ENCODE results near the gene NRL.
A peak's percentile ranks its signal among the peaks of the same experiment; 100 is the strongest.

NRL gene

DNA sequence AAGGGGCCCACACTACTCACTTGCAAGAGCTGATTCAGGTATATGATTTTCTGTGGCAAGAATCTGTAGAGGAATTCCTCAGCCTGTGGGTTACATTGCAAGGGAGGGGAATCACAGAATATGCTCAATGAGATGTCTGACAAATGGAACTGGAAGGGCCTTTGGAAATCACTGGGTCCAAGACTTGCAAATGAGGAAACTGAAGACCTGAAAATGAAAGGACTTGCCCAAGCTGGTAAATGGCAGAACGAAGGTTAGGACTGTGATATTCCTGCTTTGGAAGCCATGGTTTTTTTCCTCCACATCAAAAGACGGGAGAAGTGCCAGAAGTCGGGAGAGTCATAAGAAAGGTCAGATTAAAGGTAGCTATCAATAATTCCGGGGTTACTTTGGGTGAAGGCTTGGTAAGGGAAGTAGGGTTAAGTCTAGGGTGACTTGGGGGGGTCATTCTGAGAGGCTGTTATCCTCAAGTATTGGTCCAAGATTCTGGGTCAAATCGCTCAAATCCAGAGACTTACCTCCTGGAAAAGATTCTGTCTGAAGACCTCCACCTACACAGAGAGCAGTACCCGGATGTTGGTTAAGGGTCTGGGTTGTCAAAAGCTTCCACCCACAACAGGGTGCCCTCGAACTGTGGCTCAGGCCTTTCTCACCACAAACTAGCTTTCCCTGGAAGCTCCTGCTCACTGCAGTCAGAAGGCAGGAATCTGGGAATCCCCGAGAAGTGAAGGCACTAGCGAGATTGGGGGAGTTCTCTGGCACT, 31.1 kb upstream of the NRL start:
- peaks cover 13 to 41% (median 36%) of the 10 kb centered on the region in 5 donors for H3K4me1 ChIP-seq (ENCODE audit: control insufficient read depth in 5 of 5, insufficient read depth in 5 of 5, low read length in 5 of 5)
- peaks cover 2 to 39% (median 22%) of the 10 kb centered on the region in 5 donors for H3K36me3 ChIP-seq (ENCODE audit: control insufficient read depth in 5 of 5, insufficient read depth in 5 of 5, low read length in 5 of 5)
- H3K27ac ChIP-seq (ENCODE audit: low read depth, low read length), result peak overlapping the region; percentile 98
- peak overlapping the region; percentile 79 to 96 (median 93) for H3K4me3 ChIP-seq (ENCODE audit: low read depth in 1 of 5, low read length in 5 of 5)
- H3K9ac ChIP-seq (ENCODE audit: low read length in 5 of 5), result peak overlapping the region; percentile 87 to 95 (median 92)
- H3K27me3 ChIP-seq (ENCODE audit: control insufficient read depth in 5 of 5, insufficient read depth in 4 of 5, low read length in 5 of 5), result no peaks in the 10 kb centered on the region
- H3K9me3 ChIP-seq (ENCODE audit: control insufficient read depth in 5 of 5, low read length in 5 of 5), result no peaks in the 10 kb centered on the region

GRCh38 chr14:24145219-24145618, 30.5 kb upstream of the NRL start:
- no peaks in the 10 kb centered on the region for H3K27me3 ChIP-seq (ENCODE audit: control insufficient read depth in 5 of 5, insufficient read depth in 4 of 5, low read length in 5 of 5)
- peaks cover 2 to 32% (median 15%) of the 10 kb centered on the region in 5 donors for H3K36me3 ChIP-seq (ENCODE audit: control insufficient read depth in 5 of 5, insufficient read depth in 5 of 5, low read length in 5 of 5)
- no peaks in the 10 kb centered on the region for H3K9me3 ChIP-seq (ENCODE audit: control insufficient read depth in 5 of 5, low read length in 5 of 5)
- H3K4me3 ChIP-seq (ENCODE audit: low read depth in 1 of 5, low read length in 5 of 5), result peak overlapping the region in 1 of 5 donors; percentile 25
- H3K27ac ChIP-seq (ENCODE audit: low read depth, low read length), result peak overlapping the region; percentile 98
- H3K4me1 ChIP-seq (ENCODE audit: control insufficient read depth in 5 of 5, insufficient read depth in 5 of 5, low read length in 5 of 5), result peaks cover 13 to 46% (median 42%) of the 10 kb centered on the region in 5 donors
- H3K9ac ChIP-seq (ENCODE audit: low read length in 5 of 5), result peak overlapping the region in 1 of 5 donors; percentile 87

DNA sequence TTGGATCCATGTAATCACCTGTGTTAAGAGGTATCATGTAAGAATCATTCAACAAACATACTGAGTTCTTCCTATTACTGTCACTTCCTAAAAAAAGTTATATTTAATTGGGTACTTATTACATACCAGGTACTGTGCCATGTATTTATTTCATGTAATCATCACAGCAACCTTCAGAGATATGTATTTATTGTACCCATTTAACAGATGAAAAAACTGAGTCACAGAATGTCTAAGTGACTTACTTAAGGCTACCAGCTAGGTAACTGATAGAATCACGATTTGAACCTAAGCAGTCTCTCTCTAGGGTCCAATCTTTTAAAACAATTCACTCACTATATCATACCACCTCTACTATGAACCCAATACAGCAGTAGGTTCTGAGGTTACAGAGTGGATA, 29.7 kb upstream of the NRL start:
- Histone ChIP-seq H3K4me3 (ENCODE audit: low read depth in 1 of 5, low read length in 5 of 5) (no peak overlapping the region), H3K9ac (ENCODE audit: low read length in 5 of 5) (no peak overlapping the region), H3K27me3 (ENCODE audit: control insufficient read depth in 5 of 5, insufficient read depth in 4 of 5, low read length in 5 of 5) (no peaks in the 10 kb centered on the region), H3K27ac (ENCODE audit: low read depth, low read length) (no peak overlapping the region), H3K36me3 (ENCODE audit: control insufficient read depth in 5 of 5, insufficient read depth in 5 of 5, low read length in 5 of 5) (peaks cover 0 to 26% (median 8%) of the 10 kb centered on the region in 5 donors), H3K9me3 (ENCODE audit: control insufficient read depth in 5 of 5, low read length in 5 of 5) (no peaks in the 10 kb centered on the region), H3K4me1 (ENCODE audit: control insufficient read depth in 5 of 5, insufficient read depth in 5 of 5, low read length in 5 of 5) (peaks cover 13 to 49% (median 45%) of the 10 kb centered on the region in 5 donors)

DNA sequence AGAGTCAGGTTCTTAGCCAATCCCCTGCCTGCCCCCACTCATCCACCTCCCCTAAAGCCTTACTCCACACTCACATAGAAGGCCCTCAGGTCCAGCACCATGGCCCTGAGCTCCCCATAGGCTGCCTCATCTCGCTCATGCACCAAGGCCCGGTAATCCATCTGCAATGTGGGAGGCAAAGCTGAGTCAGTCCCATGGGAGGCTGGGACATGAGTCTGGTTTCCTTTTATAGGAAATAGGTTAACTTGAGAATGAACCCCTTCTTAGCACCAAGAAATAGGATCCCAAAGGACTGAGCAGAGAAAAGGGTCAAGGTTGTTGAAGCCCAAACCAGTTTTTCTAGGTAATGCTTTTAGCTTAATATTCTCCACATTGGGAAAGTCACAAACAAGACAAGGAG, 28.8 kb upstream of the NRL start:
- Histone ChIP-seq H3K9ac (ENCODE audit: low read length in 5 of 5) (no peak overlapping the region), H3K27me3 (ENCODE audit: control insufficient read depth in 5 of 5, insufficient read depth in 4 of 5, low read length in 5 of 5) (no peaks in the 10 kb centered on the region), H3K36me3 (ENCODE audit: control insufficient read depth in 5 of 5, insufficient read depth in 5 of 5, low read length in 5 of 5) (peaks cover 0 to 27% (median 12%) of the 10 kb centered on the region in 5 donors), H3K4me1 (ENCODE audit: control insufficient read depth in 5 of 5, insufficient read depth in 5 of 5, low read length in 5 of 5) (peaks cover 13 to 50% (median 44%) of the 10 kb centered on the region in 5 donors), H3K4me3 (ENCODE audit: low read depth in 1 of 5, low read length in 5 of 5) (no peak overlapping the region), H3K9me3 (ENCODE audit: control insufficient read depth in 5 of 5, low read length in 5 of 5) (no peaks in the 10 kb centered on the region), H3K27ac (ENCODE audit: low read depth, low read length) (no peak overlapping the region)

GRCh38 chr14:24141097-24141880, 26.5 kb upstream of the NRL start, which contains the start of gene EMC9:
Gene EMC9, minus strand, starts transcription at chr14:24141591. Its CDS starts 287 bp downstream, at chr14:24141304.
- H3K27ac ChIP-seq (ENCODE audit: low read depth, low read length), result peak within 1 kb of the TSS; percentile 84

GRCh38 chr14:24139272-24139934, 24.7 kb upstream of the NRL start:
- Histone ChIP-seq H3K4me3 (ENCODE audit: low read depth in 1 of 5, low read length in 5 of 5) (no peak overlapping the region), H3K4me1 (ENCODE audit: control insufficient read depth in 5 of 5, insufficient read depth in 5 of 5, low read length in 5 of 5) (peaks cover 3 to 51% (median 36%) of the 10 kb centered on the region in 5 donors), H3K27me3 (ENCODE audit: control insufficient read depth in 5 of 5, insufficient read depth in 4 of 5, low read length in 5 of 5) (no peaks in the 10 kb centered on the region), H3K9me3 (ENCODE audit: control insufficient read depth in 5 of 5, low read length in 5 of 5) (no peaks in the 10 kb centered on the region), H3K36me3 (ENCODE audit: control insufficient read depth in 5 of 5, insufficient read depth in 5 of 5, low read length in 5 of 5) (peaks cover 0 to 35% (median 24%) of the 10 kb centered on the region in 5 donors), H3K9ac (ENCODE audit: low read length in 5 of 5) (no peak overlapping the region), H3K27ac (ENCODE audit: low read depth, low read length) (peak overlapping the region; percentile 23)

More at GRCh38 chr14:24141097-24141880, 26.5 kb upstream of the NRL start, which contains the start of gene EMC9:
- Histone ChIP-seq H3K36me3 (ENCODE audit: control insufficient read depth in 5 of 5, insufficient read depth in 5 of 5, low read length in 5 of 5) (peaks cover 0 to 39% (median 24%) of the 10 kb centered on the region in 5 donors), H3K9ac (ENCODE audit: low read length in 5 of 5) (peak within 1 kb of the TSS in 4 of 5 donors; percentile 56 to 92 (median 82)), H3K9me3 (ENCODE audit: control insufficient read depth in 5 of 5, low read length in 5 of 5) (no peaks in the 10 kb centered on the region), H3K4me1 (ENCODE audit: control insufficient read depth in 5 of 5, insufficient read depth in 5 of 5, low read length in 5 of 5) (peaks cover 7 to 58% (median 42%) of the 10 kb centered on the region in 5 donors), H3K27me3 (ENCODE audit: control insufficient read depth in 5 of 5, insufficient read depth in 4 of 5, low read length in 5 of 5) (no peaks in the 10 kb centered on the region), H3K4me3 (ENCODE audit: low read depth in 1 of 5, low read length in 5 of 5) (peak within 1 kb of the TSS; percentile 72 to 97 (median 91))

GRCh38 chr14:24138396-24139271, 23.9 kb upstream of the NRL start:
- Histone ChIP-seq H3K4me3 (ENCODE audit: low read depth in 1 of 5, low read length in 5 of 5) (no peak overlapping the region), H3K27me3 (ENCODE audit: control insufficient read depth in 5 of 5, insufficient read depth in 4 of 5, low read length in 5 of 5) (no peaks in the 10 kb centered on the region), H3K9me3 (ENCODE audit: control insufficient read depth in 5 of 5, low read length in 5 of 5) (no peaks in the 10 kb centered on the region), H3K4me1 (ENCODE audit: control insufficient read depth in 5 of 5, insufficient read depth in 5 of 5, low read length in 5 of 5) (peaks cover 3 to 51% (median 36%) of the 10 kb centered on the region in 5 donors), H3K27ac (ENCODE audit: low read depth, low read length) (peak overlapping the region; percentile 23), H3K36me3 (ENCODE audit: control insufficient read depth in 5 of 5, insufficient read depth in 5 of 5, low read length in 5 of 5) (peaks cover 0 to 29% (median 22%) of the 10 kb centered on the region in 5 donors), H3K9ac (ENCODE audit: low read length in 5 of 5) (peak overlapping the region in 1 of 5 donors; percentile 31)

- peak overlapping the region; percentile 62 for H3K27ac ChIP-seq (ENCODE audit: low read depth, low read length)
- no peak overlapping the region for H3K4me3 ChIP-seq (ENCODE audit: low read depth in 1 of 5, low read length in 5 of 5)
- peaks cover 0 to 24% (median 20%) of the 10 kb centered on the region in 5 donors for H3K36me3 ChIP-seq (ENCODE audit: control insufficient read depth in 5 of 5, insufficient read depth in 5 of 5, low read length in 5 of 5)
- no peaks in the 10 kb centered on the region for H3K9me3 ChIP-seq (ENCODE audit: control insufficient read depth in 5 of 5, low read length in 5 of 5)
- H3K9ac ChIP-seq (ENCODE audit: low read length in 5 of 5), result peak overlapping the region in 1 of 5 donors; percentile 86
- peaks cover 3 to 51% (median 36%) of the 10 kb centered on the region in 5 donors for H3K4me1 ChIP-seq (ENCODE audit: control insufficient read depth in 5 of 5, insufficient read depth in 5 of 5, low read length in 5 of 5)
- no peaks in the 10 kb centered on the region for H3K27me3 ChIP-seq (ENCODE audit: control insufficient read depth in 5 of 5, insufficient read depth in 4 of 5, low read length in 5 of 5)
These were observed 23.0 kb upstream of the NRL start for GRCh38 chr14:24137529-24138395.
